HuH-7 (cell line): ENCODE data around the gene CTNNA2.

ENCODE experiments used
- DNase-seq: peaks from one replicate; pipeline ENCODE4 v3.0.0; 2011; ENCODE audit warnings: low spot score

CTNNA2 gene

DNA sequence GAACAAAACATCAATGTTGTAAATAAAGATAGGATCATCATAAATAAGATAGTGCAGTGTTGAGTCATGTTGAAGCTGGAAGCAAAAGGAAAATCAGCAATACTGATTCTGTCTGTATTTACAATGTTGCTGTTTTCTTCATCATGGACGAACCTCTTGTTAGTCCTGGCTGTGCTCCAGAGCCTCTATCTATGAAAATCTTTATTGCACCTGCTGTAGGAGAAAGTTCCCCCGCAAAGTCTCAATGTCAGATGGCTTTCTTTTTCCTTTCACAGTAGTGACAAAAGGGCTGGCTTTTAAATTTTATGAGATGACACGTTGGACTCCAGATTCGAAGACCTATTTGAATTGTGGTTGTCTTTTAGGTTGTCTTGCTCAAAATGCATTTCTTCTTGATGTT is 890.2 kb downstream of the CTNNA2 start:
- no peak for DNase-seq

DNA sequence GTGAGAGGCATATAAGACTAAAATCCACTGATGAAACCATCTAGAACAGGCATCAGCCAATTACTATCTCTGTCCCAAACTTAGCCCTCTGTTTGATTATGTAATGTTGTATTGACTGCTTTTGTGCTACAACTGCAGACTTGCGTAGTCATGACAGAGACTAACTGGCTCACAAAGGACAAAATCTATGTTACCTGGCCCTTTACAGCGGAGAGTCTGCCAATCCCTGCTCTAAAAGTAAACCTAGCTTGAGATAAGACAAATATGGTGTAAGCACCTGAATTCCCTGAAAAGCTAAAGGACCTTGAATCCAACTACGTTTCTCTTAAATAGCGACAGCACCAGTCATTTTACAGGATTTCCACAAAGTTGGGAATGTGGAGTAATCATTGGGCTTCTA is 894.5 kb downstream of the CTNNA2 start:
- DNase-seq, result no peak

DNA sequence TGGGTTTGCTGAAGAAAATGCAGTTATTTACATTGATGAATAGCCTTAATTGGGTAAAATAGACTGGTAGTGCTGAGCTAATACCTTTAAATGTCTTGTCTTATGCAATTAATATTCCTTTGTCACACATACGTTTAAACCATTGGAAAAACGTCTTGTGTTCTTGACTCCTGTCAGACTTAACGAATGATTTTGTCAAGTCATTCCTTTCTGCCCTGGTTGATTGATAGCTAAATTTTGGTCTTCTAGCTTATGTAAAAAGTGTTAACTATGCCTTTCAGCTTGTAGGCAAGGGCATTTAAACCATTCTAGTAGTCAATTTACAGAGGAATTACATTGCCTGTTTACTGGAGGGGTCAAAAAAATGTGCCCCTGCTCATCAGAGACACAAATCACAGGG is 897.5 kb downstream of the CTNNA2 start:
- DNase-seq, result no peak

DNA sequence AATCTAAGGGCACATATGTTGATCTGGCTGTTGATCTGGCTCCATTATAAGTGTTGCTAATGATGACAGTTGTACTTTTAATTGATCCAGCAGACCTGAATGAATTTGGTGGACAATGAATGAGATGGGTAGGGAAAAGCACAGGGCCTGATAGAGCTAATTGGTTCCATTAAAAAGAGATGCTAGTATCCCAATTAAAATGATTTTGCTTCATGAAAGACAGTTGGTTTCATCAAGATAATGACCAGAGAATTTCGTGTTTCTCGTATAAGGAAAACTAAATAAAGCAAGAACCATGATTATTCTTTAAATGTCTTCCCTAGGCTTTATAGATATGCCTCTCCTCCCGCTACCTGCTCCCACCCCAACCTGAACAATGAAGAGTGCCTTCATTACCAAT is 900.3 kb downstream of the CTNNA2 start:
- DNase-seq, result no peak

DNA sequence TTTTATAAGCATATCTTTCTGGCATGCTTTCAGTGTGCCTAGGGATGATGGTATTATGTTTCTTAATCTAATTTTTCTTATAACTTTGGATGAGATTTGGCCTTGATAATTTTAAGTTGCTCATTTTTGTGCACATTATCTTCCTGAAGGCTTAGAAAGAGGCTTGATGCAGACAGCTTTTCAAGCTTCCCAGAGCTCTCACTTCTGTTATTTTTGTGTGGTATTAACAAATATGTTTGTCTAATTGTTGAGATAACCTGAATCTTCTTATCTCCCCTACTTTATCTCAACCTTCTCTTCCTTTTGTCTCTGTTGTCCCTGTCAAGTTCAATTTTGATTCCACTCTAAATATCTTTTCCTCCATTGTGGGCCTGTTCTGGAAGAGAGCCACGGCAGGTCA is 904.9 kb downstream of the CTNNA2 start:
- no peak for DNase-seq

DNA sequence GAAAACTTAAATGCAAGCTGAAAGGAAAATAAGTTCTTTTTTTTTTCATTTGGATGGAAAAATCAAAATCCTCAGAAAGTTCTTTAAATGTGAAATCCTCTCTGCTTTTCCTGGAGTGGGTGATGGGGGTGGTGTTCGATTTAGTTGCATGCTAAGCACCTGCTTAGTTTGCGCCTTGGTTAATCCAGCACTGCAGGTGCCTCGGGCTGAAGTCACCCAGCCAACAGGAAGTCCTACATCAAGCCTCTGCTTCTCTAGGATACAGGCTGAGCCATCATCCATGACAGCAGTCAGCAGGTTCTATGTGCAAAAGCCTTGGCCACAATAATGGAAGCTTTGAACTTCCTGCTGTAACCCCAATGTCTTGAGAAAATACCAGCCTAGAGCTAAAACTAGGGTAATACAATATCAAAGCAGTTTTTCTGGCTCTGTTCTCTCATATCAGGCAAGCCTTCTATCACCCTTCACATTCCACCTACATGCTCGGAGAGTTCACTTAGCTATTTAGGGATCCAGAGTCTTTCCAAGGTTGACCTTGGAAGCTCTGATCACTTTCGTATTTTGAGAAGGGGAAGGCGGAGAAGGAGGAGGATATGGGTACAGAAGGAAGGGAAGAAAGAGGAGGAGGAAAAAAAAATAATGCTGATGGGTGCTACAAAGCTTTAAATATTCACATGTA is 907.8 kb downstream of the CTNNA2 start:
- no peak for DNase-seq

DNA sequence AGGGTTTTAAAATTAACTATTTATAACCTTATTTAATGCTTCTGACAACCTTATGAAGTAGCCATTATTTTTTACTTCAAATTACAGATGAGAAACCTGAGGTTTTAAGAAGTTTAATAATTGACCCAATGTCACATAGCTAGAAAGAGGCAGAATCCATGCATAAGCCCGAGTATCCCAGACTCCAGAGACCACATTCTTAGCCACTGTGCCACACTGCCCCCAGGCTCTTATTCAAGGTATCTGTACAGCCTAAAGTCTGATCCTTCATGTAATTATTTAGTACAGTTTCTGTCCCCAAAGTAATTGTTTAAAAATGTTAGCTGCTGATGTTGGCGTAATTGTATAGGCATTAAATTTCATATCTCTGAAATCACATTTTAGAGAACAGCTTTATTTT is 916.4 kb downstream of the CTNNA2 start:
- no peak for DNase-seq

DNA sequence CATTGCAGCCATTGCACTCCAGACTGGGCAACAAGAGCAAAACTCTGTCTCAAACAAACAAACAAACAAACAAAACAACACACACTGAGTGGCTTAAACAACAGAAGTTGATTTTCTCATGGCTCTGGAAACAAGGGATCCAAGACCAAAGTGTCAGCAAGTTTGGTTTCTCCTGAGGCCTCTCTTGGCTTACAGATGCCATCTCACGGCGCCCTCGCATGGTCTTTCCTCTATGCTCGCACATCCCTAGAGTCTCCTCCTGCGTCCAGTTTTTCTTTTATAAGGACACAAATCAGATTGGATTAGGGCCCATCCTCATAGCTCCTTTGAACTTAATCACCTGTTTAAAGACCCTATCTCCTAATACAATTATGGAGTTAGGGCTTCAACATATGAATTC is 925.1 kb downstream of the CTNNA2 start:
- no peak for DNase-seq

DNA sequence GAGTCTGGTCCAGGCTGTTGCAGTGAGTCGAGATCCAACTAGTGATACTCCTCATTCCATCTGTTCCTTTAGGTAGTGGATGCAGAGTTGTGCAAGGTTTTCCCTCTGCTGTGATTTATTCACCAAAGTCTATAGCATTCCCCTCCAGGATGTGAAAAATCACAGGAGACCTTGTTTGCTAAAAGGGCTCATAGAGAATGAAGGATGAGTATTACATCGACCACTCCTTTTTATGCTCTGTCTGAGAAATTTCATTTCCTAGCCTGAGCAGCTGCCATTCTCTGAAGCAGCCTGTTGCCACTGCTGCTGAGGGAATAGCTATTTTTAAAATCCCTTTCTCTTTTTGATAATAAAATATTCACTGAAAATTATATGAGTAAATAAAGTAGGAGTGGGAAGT is 925.8 kb downstream of the CTNNA2 start:
- no peak for DNase-seq

DNA sequence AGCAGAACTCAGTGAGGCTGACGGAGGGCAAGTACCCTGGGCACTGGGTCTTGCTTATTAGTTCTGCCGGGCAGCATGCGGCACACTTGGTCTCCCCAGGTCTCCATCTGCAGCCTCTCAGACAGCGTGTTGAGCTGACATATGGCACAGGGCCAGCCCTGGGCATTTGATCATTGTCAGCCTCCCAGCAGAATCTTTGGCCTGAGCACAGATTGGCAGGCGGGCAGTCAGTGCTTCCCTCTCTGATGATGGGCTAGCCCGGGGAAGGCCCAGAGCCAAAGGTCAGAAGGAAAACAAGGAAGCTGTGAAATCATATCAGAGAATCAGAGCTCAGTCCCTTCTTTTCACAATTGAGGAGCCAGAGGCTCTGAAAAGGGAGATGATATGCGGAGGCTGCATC is 941.8 kb downstream of the CTNNA2 start:
- DNase-seq, result no peak

DNA sequence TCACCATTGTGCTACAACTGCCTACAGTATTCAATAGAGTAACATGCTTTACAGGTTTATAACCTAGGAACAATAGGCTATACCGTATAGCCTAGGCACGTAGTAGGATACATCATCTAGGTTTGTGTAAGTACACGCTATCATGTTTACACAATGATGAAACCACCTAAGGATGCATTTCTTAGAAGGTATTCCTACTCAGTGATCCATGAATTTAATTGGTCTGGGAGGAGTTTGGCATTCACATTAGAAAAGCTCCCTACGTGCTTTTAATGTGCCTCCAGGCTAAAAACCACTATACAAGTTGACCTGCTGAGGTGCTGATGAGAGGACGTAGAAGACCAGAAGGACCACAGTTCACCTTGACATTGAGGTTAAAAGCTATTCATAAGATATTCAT is 946.2 kb downstream of the CTNNA2 start:
- DNase-seq, result no peak

DNA sequence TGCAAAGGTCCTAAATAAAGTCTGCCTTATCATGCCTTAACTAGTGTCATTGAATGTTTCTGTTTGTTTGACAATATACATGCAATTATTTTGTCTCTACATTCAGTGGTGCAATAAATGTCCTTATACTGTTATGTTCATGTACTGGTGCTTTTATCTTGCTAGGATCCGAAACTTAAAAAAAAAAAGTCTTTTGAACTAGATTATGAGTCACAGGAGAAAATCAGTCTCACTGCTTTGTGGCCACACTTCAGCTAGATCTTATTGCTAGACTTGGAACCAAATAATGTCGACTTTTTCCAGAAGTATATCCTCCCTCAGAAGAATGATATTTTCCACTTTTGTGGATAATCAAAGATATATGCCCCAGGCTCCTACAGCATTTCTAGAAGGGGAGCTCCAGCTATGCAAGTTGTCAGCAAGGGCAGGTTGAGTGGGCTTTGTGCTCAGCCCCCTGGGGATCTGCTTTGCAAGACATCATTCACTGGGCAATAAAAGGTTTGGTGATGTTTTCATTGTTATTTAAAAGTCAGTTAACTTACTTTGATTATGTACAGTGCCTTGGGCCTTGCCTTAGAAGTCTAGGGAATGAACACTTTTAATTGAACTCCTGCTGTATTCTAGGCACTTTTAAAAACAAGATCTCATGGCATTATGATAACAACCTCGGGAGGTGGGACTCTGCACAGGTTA is 948.8 kb downstream of the CTNNA2 start:
- DNase-seq, result no peak

DNA sequence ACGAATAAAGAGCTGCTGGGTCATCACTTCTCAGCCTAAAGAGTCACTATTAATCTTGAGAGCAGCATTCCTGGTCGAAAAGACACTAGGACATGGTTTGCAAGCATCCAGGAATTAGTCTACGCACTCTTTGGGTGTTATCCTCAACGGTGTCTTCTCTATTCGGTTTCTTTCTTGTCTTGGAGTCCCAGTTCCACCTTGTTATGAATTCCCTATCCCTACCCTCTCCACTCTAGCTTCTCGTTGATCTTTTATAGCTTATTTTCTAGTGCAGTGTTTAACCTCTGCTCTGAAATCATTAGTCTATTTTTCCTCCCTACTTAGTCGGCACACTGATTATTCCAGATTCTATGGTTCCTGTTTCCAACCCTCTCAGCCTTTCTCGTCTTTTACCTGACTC is 949.8 kb downstream of the CTNNA2 start:
- no peak for DNase-seq

DNA sequence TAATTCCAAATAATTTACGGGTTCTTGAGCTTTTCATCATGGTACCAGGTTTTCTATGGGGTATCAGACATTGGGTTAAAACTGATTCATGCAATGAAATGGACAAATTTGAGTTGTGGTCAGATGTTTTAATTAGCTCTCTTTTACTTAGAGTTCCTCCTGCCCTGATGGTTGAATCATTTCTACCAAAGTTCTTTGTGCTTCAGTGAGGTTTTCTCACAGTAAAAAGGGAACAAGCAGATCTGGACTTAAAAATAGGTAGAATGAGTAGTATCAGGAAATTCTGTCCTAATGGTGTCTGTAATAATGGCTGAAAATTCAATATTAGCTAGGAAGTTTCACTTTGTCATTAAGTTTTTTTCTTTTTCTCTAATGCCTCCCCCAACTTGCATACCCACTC is 951.4 kb downstream of the CTNNA2 start:
- no peak for DNase-seq

DNA sequence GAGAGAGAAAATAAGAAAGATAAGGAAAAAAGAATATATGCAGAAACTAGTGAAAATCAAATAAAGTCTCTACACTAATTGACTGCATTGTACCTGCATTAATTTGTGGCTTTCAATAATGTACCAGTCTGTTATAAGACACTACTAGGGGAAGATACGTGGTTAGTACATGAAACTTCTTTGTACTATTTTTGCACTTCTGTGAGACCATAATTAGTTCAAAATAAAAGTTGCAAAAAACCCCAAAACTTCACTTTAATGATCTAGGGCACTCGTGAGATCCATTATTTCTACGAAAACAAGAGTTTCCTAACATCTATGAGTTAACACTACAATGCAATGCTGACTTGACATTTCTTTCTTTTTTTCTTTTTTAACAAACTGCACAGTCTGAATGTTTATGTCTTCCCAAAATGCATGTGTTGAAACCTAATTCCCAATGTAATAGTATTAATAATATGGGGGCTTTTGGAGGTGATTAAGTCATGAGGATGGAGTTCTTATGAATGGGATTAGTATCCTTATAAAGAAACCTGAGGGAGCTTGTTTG is 954.5 kb downstream of the CTNNA2 start:
- no peak for DNase-seq

DNA sequence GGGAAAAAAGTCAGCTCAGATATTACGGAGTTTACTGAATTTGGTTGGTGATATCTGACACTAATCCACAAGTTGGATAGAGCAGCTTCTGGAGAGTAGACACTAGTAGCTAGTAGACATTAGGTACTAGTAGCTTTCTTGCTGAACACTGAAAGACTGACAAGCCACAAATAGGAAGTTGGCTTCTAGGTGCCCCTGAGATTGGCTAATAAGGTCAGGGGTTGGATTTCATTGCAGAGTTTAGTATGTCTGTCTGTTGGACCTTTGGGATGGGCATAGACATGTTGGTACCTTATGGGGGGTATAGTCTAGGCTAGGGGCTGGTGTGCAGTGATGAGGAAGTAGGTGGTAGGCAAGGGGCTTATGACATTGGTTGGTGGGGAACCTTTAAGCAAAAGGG is 956.6 kb downstream of the CTNNA2 start:
- no peak for DNase-seq

DNA sequence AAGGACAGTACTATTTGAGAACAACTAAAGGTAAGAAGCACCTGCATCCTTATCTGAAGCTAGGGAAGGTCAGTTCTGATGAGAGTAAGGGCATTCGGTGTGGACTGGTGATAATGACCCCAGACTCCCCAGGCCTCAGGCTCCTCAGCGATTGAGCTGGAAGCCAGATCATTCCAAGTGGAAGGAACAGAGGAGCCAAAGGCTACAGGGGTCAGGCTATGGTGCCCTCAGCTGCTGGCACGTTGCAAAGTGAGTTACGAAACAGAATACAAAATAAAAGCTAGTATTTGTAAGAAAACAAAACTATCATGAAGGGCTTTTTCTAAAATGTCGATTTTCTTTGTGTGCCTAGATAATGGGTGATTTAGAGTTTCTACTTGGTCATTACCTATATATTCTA is 960.2 kb downstream of the CTNNA2 start:
- no peak for DNase-seq

DNA sequence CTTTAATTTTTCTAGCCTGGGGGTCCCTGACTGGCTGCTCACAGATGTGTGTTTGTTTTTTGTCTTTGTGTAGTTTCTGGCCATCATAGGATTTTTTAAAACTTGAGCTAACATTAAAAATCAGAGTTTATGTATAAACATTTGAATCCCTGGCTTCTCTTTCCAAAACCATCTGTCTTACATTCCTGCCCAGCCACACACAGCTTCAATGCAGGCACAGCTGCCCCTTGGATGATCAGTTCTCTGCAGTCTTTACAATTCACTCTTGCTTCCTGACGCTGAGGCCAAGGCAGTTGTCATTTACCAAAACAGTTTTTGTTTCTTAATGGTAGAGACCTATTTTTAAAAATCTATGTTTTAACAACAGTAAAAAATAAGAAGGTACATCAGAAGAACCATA is 960.9 kb downstream of the CTNNA2 start:
- DNase-seq, result no peak

DNA sequence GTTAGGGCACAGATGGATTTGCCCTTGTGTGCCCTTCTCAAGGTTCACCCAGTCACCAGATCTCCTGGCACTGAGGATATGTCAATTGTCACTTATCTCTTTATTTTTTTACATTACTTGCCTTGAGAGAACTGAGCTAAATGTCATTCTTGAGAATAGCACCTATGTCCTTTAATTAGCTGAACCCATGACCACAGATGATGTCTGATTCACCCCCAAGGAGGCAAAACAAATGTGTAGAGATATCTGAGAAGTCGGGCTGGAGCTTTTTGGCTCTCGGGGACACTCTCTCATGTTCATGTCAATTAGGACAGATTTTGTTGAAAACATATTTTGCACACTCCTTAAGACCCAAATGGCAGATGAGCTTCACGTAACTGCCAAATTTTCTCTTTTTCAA is 963.1 kb downstream of the CTNNA2 start:
- DNase-seq, result no peak

DNA sequence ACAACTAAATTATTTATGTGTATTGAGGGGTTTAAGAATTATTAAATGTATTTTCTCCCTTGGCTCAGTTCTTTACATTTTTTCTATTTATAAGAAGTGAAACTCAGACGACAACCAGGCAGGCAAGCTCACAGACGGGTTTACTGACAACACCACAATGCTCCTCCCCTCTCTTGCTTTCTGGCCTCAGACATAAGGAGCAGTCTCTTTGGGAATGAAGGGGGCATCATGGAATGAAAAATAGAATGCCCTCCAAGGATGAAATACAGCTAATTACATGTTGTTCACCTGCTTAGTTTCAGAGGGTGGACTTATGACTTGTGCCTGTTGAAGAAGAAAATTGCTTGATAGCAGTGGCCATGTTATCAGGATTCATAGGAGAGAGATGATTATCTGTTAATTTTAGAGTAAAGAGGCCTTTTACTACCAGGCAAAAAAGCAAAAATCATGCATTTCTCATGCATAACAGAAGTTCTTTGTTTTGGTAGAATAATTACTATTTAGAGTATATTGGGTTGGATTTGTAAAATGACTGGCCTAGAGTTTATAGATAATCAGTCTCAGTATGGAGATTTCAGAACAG is 963.8 kb downstream of the CTNNA2 start:
- no peak for DNase-seq

DNA sequence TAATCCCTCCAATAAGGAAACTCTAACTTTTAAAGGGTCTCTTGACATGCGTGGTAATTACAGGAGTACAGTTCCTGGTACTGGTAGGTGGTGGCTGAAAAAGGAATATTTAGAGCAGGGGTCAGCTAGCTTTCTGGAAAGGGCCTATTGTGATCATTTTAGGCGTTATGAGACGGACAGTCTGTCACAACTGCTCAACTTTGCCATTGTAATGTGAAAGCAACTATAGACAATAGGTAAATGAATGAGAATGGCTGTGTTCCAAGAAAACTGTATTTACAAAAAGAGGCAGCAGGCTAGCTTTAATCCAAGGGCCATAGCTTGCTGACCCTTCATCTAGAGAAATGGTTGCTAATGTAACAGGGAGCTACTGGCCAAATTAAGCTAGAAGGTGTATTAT is 969.4 kb downstream of the CTNNA2 start:
- no peak for DNase-seq

DNA sequence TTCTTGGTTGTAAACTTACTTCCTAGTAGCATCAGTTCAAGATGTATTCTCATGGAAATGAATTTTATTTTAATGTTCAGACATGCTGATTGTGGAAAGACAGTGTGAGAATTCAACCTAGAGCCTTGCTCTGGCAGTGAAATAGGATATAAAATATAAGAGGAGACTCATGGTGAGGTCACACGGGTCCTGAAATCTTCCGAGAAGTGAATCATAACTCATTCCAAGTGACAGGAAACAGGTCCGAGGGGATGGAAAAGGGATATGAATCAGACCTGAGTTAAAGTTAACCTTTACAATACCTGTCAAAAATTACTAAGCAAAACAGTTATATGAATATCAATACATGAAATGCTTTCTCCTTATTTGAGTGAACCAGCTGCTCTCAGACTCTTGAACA is 976.9 kb downstream of the CTNNA2 start:
- DNase-seq, result no peak

DNA sequence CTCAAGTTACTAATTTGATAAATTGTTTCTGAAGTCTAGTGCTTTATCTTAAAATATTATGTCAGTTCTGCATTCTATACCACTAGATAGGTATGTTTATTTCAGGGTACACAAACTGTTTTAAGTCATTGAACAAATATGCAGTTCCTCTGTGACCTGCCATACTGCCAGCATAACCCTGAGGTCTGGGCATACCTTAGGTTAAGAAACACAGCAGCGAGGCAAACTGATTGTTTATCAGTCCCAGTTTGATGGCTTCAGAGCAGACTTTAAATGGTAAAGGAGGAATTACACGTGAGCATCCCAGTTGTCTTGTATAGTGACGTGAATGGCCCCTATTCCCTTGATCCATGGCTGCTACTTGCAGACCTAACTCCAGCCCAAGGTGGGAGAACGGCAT is 978.1 kb downstream of the CTNNA2 start:
- no peak for DNase-seq

DNA sequence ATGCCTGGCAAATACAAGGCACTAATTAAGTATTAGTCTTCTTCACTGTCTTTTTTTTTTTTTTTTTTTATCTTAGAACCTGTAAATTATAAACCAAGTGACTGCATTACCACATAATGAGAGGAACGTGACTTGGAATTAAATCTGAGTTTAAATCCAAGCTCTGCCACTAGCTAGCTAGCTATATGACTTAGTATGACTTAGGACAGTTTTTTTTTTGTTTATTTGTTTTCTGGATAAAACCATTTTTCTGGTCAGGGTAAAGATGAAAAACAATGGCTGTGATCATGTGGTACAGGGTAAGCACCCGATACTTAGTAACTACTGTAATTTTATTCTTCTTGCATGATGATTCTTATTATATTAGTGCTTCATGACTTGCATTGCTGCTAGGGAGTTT is 983.5 kb downstream of the CTNNA2 start:
- no peak for DNase-seq
